HL-60/S4 treated with retinoic acid at 250 ng/mL for 4 days and 3 days (cell line): ENCODE data around the gene ATP6V1B1.

ENCODE experiments used
- in situ Hi-C: fragments of 300-500 bp; cut with MboI; formaldehyde crosslinking; loops from 2 replicates; pipeline ENCODE4 v1.7.0; 2022; ENCODE audit warnings: low sequenced_read_pairs

The ATP6V1B1 gene

GRCh38 chr2:70926042-70926441 lies 9.7 kb upstream of the ATP6V1B1 start:
- in situ Hi-C loops = no loop called here

DNA sequence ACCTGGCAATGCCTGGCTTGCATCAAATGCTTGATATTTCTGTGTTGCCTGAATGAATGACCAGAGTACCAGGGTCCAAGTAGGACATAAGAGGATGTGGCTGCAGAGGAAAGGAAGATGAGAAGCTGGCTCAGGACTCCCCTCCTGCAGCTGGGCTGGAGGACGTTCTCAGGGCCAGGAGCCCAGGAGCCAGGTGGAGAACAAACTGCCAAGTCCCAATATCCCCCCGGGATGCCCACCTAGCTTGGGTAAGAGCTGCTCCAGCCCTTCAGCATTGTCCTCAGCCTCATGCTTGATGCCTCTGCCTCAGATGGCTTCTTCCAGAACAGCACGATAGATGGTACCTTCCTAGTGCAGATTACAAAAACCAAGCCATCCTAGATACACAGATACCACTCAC lies 8.6 kb upstream of the ATP6V1B1 start:
- in situ Hi-C loops = no loop called here

DNA sequence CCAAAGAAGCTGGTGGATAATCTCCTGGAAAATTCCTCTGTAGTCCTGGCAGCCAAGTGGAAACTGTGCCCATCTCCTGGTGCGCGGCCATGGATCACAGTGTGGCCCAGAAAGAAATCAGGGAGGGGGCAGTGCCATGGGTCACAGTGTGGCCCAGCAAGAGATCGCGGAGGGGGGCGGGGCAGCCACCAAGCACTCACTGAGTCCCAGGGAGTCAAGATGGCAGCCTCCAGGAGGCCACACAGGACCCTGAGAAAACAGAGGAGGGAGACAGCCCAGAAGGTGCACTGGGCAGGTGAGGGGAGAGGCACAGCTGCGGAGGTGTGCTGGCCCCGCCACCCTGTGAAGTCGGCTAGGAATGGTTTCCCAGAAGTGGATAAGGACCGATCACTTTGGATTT lies 8.1 kb upstream of the ATP6V1B1 start:
- in situ Hi-C loops = no loop called here

GRCh38 chr2:70928366-70928765 lies 7.3 kb upstream of the ATP6V1B1 start:
- in situ Hi-C loops = no loop called here

- in situ Hi-C loops = no loop called here
Observed at GRCh38 chr2:70930371-70931329, 5.0 kb upstream of the ATP6V1B1 start.

DNA sequence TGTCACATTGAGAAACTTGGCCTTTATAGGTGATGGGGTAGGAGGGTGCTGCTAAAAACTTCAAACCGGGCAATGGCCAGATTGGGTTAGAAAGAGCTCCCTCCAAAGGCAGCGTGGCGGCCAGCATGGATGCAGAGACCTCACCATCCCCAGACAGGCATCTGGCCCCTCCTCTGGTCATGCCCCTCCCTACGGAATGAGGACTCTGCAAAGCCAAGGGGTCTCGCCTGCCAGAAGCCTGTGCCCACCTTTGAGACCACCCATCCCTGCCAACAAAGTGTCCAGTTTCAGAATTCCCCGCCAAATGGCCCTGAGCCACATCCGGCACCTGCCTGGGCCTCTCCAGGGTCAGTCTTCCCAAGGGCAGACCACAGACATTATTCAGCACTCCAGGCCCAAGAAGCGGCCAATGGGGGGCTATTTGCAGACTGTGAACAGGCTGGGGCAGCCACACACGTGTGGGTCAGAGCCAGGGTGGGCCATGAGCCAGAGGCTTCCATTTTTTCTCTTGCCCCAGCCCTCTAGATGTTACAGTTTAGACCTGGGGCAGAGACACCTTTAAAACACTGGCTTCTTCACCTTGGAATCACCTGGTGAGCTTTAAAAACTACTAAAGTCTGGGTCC lies 4.2 kb upstream of the ATP6V1B1 start:
- in situ Hi-C loops = no loop called here

- in situ Hi-C loops = no loop called here
Observed at GRCh38 chr2:70932631-70933230, 3.0 kb upstream of the ATP6V1B1 start.

- in situ Hi-C loops = no loop called here
Observed at GRCh38 chr2:70934981-70935380, 719 bp upstream of the ATP6V1B1 start.

GRCh38 chr2:70936165-70936978 lies 672 bp downstream of the ATP6V1B1 start:
- in situ Hi-C loops = no loop called here

GRCh38 chr2:70936979-70937811 lies 1.5 kb downstream of the ATP6V1B1 start:
- in situ Hi-C loops = no loop called here

DNA sequence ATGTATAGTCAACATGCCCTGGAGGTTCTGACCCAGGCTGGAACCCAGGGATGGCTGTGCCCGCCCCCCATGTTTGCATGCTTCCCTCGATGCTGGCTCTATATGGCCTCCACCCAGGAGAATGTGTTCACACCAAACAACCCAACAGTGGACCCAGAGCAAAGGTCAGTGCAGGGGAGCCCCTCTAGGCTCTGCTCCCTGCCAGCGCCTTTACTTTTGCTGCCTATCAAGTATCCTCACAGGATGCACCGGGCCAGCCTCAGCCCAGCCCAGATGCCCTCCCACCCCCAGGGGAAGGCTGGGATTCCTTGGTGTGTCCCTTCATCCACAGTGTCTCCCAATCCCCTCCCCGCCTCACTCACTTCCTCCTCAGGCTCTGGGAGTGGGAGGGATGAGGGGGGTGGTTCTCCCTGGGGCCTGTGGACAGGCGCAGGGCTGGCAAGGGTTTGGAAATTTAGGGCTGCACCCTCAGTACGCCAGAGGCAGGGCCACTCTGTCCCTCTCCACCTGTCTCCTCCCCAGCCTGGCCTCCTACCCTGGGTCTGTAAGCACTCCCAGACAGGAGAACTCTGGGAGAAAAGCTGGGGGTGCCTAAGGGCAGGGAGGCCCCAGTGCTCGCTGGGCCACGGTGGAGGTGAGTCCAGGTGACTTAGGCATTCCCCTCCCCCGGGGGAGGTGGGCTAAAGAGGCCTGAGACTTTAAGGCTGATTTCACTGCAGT lies 2.3 kb downstream of the ATP6V1B1 start:
- in situ Hi-C loops = no loop called here

DNA sequence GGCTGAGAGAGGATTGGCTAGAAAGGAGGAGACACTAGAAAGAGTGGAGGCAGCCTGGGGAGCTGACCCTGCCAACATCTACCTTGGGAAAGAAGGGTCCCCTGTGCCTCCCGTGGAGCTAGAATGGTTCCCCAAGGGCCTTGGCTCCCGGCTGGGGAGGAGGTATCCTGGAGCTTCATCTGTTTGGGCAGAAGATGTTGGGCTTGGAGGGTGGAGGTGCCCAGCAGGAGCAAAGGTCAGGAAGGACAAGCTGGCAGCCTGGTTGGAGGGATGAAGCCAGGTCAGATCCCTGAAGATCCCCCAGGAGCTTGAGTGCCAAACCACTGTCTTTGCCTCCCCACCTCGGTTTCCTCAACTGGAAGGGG lies 2.9 kb downstream of the ATP6V1B1 start:
- in situ Hi-C loops = no loop called here

DNA sequence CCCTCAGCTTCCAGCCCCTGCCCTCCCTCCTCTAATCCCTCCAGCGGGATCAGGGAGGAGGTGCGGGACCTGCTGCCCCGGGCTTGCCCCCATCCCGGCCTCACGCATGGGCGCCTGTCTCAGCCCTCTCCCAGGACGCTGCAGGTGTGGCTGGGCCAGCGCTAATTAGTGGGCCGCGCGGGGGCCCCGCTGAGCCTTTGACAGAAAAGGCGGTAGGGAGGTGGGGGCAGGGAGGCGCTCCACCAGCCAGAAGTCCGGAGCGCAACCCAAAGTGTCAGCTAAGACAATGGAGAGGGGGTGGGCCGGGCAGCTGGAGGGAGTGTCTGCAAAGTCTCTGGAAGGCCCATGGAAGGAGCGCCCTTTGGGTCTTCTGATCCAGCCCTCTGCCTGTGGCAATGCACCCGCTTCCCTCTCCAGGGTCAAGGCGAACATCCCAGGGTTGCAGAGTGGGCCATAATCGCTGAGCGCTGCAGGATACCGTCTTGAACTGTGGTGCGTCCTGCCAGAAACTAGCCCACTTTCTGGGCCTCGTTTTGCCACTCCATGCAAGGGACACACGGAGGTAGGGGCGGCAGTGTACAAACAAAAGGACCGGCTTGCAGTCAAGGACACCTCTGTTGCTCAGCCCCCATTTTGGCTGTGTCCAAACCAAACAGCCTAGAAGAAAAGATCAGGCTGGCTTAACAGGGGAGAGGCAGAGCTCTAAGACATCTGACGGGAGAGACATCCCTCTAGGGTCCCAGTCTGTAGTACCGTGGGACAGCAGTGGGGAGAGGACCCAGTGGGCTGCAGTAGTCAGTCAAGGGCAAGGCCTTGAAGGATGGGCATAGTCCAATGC lies 3.5 kb downstream of the ATP6V1B1 start:
- in situ Hi-C loops = no loop called here

DNA sequence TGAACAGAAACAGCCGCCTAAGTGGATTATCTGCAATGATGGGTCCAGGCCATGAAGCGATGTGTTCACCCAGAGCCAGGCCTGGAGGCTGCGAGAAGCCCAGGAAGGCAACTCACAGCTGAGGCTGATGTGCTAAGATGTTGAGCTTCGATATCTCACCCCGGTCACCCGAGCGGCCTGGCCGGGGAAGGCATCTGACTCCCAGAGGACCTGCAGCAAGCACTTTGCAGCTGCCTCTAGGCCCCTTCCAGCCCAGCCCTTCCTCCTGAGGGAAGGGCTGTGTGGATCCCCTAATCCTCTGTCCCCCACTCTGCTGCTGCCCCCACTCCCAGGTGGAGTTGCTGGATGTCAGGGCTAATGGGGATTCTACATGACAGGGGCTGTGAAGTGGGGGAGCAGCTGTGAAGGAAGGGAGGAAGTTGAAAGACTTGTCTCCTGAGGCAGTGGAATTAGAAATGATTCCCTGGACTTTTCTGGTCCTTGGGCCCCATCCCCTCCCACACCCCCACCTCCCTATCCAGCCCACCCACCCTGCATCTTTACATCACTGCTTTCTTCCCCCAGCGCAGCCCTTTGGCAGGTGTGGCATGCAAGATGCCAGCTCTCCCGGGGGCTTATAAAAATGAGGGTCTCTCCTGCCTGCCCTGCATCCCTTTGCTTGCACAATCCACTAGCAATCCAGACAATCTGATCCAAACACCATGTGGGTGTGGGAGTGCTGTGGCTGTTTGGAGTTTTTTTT lies 4.3 kb downstream of the ATP6V1B1 start:
- in situ Hi-C loops = no loop called here

- in situ Hi-C loops = no loop called here
Observed at GRCh38 chr2:70941186-70941585, 5.5 kb downstream of the ATP6V1B1 start.

DNA sequence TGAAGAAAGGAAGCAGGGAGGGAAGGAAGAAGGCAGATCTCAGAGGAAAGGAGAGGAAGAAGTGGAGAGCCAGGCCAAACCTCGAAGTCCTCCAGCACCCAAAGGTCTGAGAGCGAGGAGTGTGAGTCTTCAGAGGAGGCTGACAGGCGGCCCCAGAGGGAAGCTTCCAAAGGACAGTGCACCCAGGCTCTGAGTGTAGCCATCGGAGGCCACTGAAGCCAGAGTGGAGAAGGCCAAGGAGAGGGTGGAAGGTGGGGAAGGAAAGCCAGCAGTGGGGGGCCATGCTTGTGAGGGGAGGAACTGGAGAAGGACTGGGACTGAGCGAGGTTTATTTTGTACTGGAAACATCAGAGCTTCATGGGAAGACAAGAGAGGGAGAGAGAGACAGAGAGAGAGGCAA lies 6.0 kb downstream of the ATP6V1B1 start:
- in situ Hi-C loops = no loop called here

DNA sequence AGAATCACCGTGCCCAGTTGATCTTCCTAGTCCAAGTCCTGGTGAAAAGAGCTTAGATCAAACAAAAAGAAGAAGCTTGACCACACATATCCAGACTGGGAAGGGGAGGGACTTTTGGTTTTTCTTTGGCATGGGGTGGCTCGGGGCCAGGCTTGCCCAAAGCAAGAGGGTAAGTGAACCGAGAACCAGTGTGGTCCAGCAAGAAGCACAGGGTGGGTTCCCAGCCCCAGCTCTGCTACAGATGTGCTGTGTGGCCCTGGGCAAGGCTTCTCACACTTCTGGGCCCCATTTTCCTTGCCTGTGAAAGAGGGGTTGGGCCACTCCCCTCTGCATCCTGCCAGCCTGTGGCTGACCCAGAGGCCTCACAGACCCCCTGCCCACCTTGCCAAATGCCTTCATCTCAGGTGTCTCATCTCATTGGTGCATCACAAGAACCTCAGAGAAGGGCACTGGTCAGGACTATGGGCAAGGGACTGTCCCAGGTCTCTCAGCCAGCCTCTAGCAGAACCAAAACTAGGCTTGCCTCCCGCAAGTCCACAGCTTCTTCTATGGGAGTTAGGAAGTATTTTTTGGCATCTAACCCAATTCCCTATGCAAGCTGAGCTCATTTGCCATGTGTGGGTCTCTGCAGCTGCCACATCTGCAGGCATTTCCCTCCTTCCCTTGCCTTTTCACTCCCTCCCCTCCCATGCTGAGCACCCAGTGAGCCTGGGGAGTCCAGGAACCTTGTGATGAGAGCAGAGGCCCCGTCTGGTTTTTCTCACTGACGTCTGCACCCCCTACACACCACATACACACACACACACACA lies 6.9 kb downstream of the ATP6V1B1 start:
- in situ Hi-C loops = no loop called here
